Lower leg skin (tissue), 3 donors: ENCODE measurements around the gene NTRK3.

Experiments
- POLR2A ChIP-seq, 2 donors: fragments of 450-650 bp; IDR thresholded peaks; one replicate each; pipeline ENCODE4 v1.6.1; 2016 to 2017; ENCODE audit warnings: antibody characterized with exemption in 2 of 2, mild to moderate bottlenecking in 1 of 2, moderate library complexity in 1 of 2
- TF ChIP-seq, protein P1 (sequence below), 3 donors: fragments of 450-650 bp; IDR thresholded peaks; one replicate each; pipeline ENCODE4 v1.5.1; 2016; ENCODE audit warnings: antibody characterized with exemption in 3 of 3, mild to moderate bottlenecking in 3 of 3, moderate library complexity in 2 of 3

DNA sequence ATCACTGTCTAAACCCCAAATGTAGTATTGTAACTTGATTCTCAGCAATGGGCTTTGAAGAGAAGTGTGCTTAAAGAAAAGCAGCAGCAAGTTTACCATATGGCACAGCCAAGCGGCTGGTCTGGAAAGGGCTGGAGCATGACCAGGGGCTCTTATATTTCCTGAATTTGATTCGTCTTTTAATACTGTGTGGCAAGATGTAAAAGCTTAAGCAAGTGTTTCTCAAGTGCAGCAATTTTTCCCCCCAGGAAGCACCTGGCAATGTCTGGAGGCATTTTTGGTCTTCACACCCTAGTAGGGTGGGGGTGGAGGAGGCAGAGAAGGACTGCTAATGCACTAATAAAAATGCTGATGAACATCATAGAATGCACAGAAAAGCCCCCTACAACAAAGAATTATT lies 397.9 kb downstream of the NTRK3 start:
- TF ChIP-seq, protein P1, sequence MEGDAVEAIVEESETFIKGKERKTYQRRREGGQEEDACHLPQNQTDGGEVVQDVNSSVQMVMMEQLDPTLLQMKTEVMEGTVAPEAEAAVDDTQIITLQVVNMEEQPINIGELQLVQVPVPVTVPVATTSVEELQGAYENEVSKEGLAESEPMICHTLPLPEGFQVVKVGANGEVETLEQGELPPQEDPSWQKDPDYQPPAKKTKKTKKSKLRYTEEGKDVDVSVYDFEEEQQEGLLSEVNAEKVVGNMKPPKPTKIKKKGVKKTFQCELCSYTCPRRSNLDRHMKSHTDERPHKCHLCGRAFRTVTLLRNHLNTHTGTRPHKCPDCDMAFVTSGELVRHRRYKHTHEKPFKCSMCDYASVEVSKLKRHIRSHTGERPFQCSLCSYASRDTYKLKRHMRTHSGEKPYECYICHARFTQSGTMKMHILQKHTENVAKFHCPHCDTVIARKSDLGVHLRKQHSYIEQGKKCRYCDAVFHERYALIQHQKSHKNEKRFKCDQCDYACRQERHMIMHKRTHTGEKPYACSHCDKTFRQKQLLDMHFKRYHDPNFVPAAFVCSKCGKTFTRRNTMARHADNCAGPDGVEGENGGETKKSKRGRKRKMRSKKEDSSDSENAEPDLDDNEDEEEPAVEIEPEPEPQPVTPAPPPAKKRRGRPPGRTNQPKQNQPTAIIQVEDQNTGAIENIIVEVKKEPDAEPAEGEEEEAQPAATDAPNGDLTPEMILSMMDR (IDR thresholded peaks at IDR 0.05): no peak
- TF ChIP-seq POLR2A (IDR thresholded peaks at IDR 0.05): no peak
